H1 (cell line): ENCODE measurements around the gene SCRG1. TPM values are rescaled to one million over a fixed set of nuclear protein-coding genes. Genes with fewer than 3 reads are reported as not detected.

ENCODE experiments used
- CTCF ChIA-PET: fragments of 300-600 bp; sonication (Branson Sonifier 250); formaldehyde crosslinking; loops from one replicate; lab custom pipeline; 2021; ENCODE audit not compliant: partially characterized antibody; lab: Charles Lee
- POLR2A ChIA-PET: fragments of 300-600 bp; sonication (Branson Sonifier 250); formaldehyde crosslinking; loops from one replicate; lab custom pipeline; 2021; ENCODE audit warnings: inconsistent platforms; ENCODE audit not compliant: partially characterized antibody; lab: Charles Lee
- DNase-seq, 2 experiments: peaks; one replicate each; pipeline versions ENCODE4 v3.0.0 to v3.0.0-alpha.2; 2010 to 2022; ENCODE audit warnings: low spot score in 2 of 2, low read depth in 1 of 2, mixed read lengths in 1 of 2
- FAIRE-seq: peaks from 2 replicates; lab custom pipeline; 2011; peaks lifted over from hg19 to GRCh38; lab: Jason Lieb, UNC
- H2AFZ ChIP-seq: 2 replicates; pipeline ENCODE4 v1.8.1; 2012; ENCODE audit warnings: low read length, inconsistent platforms
- H2AK5ac ChIP-seq: 2 replicates; pipeline ENCODE4 v1.6.1; 2013; ENCODE audit warnings: low read depth, low read length
- H2BK120ac ChIP-seq: replicated peaks from 2 replicates; pipeline ENCODE3; 2013; ENCODE audit warnings: low read depth, low read length, inconsistent platforms
- H2BK12ac ChIP-seq: 2 replicates; pipeline ENCODE4 v1.6.1; 2013; ENCODE audit warnings: low read depth, low read length
- H2BK15ac ChIP-seq: 2 replicates; pipeline ENCODE4 v1.6.1; 2013; ENCODE audit warnings: low read length
- H2BK20ac ChIP-seq: 2 replicates; pipeline ENCODE4 v1.6.1; 2013; ENCODE audit warnings: low read length
- H2BK5ac ChIP-seq: 2 replicates; pipeline ENCODE4 v1.6.1; 2013; ENCODE audit warnings: low read depth, low read length
- H3K14ac ChIP-seq: 2 replicates; pipeline ENCODE4 v1.6.1; 2013; ENCODE audit warnings: inconsistent platforms; ENCODE audit not compliant: insufficient read length
- H3K18ac ChIP-seq: 2 replicates; pipeline ENCODE4 v1.6.1; 2013; ENCODE audit warnings: low read length; ENCODE audit errors: extremely low read depth
- H3K23ac ChIP-seq: 2 replicates; pipeline ENCODE4 v1.6.1; 2013; ENCODE audit warnings: inconsistent platforms; ENCODE audit not compliant: insufficient read length
- H3K23me2 ChIP-seq: 2 replicates; pipeline ENCODE4 v1.6.1; 2013; ENCODE audit warnings: low read depth, low read length
- H3K27ac ChIP-seq: 2 replicates; pipeline ENCODE4 v1.6.1; 2011; ENCODE audit warnings: low read depth, low read length, inconsistent platforms
- H3K27me3 ChIP-seq, 4 experiments: replicated peaks in 1 of 4; 1 replicate in 1 of 4; 2 replicates in 3 of 4; pipeline versions ENCODE4 v1.6.1 to v1.8.1; 2011 to 2013; ENCODE audit warnings: low read length in 3 of 4, mild to moderate bottlenecking in 3 of 4, inconsistent platforms in 2 of 4, mixed read lengths in 2 of 4, moderate library complexity in 1 of 4; ENCODE audit not compliant: control insufficient read depth in 3 of 4, insufficient read depth in 3 of 4; ENCODE audit errors: extremely low read depth in 1 of 4
- H3K36me3 ChIP-seq, 4 experiments: 2 replicates each; pipeline versions ENCODE4 v1.6.1 to v1.8.1; 2011 to 2013; ENCODE audit warnings: mild to moderate bottlenecking in 4 of 4, low read length in 3 of 4, moderate library complexity in 2 of 4, control low read depth in 1 of 4, inconsistent platforms in 1 of 4; ENCODE audit not compliant: insufficient read depth in 4 of 4, control insufficient read depth in 2 of 4
- H3K4ac ChIP-seq: replicated peaks from 2 replicates; pipeline ENCODE3; 2013; ENCODE audit warnings: low read length, low read depth, mixed read lengths, inconsistent platforms; ENCODE audit not compliant: insufficient read length
- H3K4me1 ChIP-seq, 4 experiments: replicated peaks in 1 of 4; 1 replicate in 1 of 4; 2 replicates in 3 of 4; pipeline versions ENCODE4 v1.6.1 to v1.8.1; 2011 to 2013; ENCODE audit warnings: low read length in 3 of 4, inconsistent platforms in 2 of 4, mixed read lengths in 1 of 4; ENCODE audit not compliant: insufficient read depth in 4 of 4, control insufficient read depth in 3 of 4
- H3K4me2 ChIP-seq, 2 experiments: 2 replicates each; pipeline versions ENCODE4 v1.6.1 to v1.8.1; 2011 to 2013; ENCODE audit warnings: low read depth in 2 of 2, low read length in 2 of 2, control low read depth in 1 of 2, inconsistent platforms in 1 of 2, mild to moderate bottlenecking in 1 of 2; ENCODE audit not compliant: insufficient read depth in 1 of 2
- H3K4me3 ChIP-seq, 4 experiments: fragments of 200-600, 300-600 bp in 1 of 4; sonication (generic), shearing (Covaris generic), sonication (Bioruptor Twin) in 1 of 4; 2 replicates each; pipeline versions ENCODE4 v1.5.1 to v1.8.1; 2011 to 2016; ENCODE audit warnings: low read length in 4 of 4, low read depth in 3 of 4, control low read depth in 2 of 4, inconsistent platforms in 2 of 4, mild to moderate bottlenecking in 2 of 4, mixed read lengths in 1 of 4, moderate library complexity in 1 of 4; ENCODE audit not compliant: insufficient read depth in 2 of 4; ENCODE audit errors: extremely low read depth in 1 of 4
- H3K56ac ChIP-seq: replicated peaks from 2 replicates; pipeline ENCODE3; 2013; ENCODE audit warnings: low read depth, mild to moderate bottlenecking, mixed read lengths, low read length, inconsistent platforms; ENCODE audit not compliant: insufficient read length
- H3K79me1 ChIP-seq: 2 replicates; pipeline ENCODE4 v1.6.1; 2013; ENCODE audit warnings: low read depth, low read length, control low read depth
- H3K79me2 ChIP-seq, 2 experiments: 2 replicates each; pipeline versions ENCODE4 v1.6.1 to v1.8.1; 2012 to 2013; ENCODE audit warnings: low read length in 2 of 2, mild to moderate bottlenecking in 2 of 2, inconsistent platforms in 1 of 2; ENCODE audit not compliant: insufficient read depth in 2 of 2, control insufficient read depth in 1 of 2
- H3K9ac ChIP-seq, 4 experiments: replicated peaks in 1 of 4; 1 replicate in 1 of 4; 2 replicates in 3 of 4; pipeline versions ENCODE4 v1.6.1 to v1.8.1; 2011 to 2013; ENCODE audit warnings: low read depth in 3 of 4, low read length in 3 of 4, control low read depth in 2 of 4, mild to moderate bottlenecking in 2 of 4, moderate library complexity in 2 of 4, inconsistent platforms in 1 of 4; ENCODE audit errors: extremely low read depth in 1 of 4
- H3K9me3 ChIP-seq, 2 experiments: 2 replicates each; pipeline versions ENCODE4 v1.6.1 to v1.8.1; 2012 to 2013; ENCODE audit warnings: mild to moderate bottlenecking in 2 of 2, moderate library complexity in 2 of 2, control low read depth in 1 of 2, inconsistent platforms in 1 of 2, low read depth in 1 of 2, low read length in 1 of 2, mixed read lengths in 1 of 2; ENCODE audit not compliant: insufficient read depth in 2 of 2
- H4K20me1 ChIP-seq, 2 experiments: replicated peaks in 1 of 2; 2 replicates each; pipeline versions ENCODE3 to v1.8.1; 2011 to 2013; ENCODE audit warnings: inconsistent platforms in 2 of 2, low read length in 2 of 2, mild to moderate bottlenecking in 1 of 2; ENCODE audit not compliant: insufficient read depth in 2 of 2, control insufficient read depth in 1 of 2
- H4K5ac ChIP-seq: 2 replicates; pipeline ENCODE4 v1.6.1; 2013; ENCODE audit warnings: low read length, low read depth, mixed read lengths, inconsistent platforms; ENCODE audit not compliant: insufficient read length
- H4K8ac ChIP-seq: 2 replicates; pipeline ENCODE4 v1.8.0; 2013; ENCODE audit warnings: mild to moderate bottlenecking, moderate library complexity, low read length, inconsistent platforms; ENCODE audit not compliant: insufficient read depth; ENCODE audit errors: extremely low read depth
- H4K91ac ChIP-seq: replicated peaks from 2 replicates; pipeline ENCODE3; 2013; ENCODE audit warnings: low read length, mixed read lengths, inconsistent platforms; ENCODE audit not compliant: insufficient read length
- BCL11A ChIP-seq, 2 experiments: IDR thresholded peaks; one replicate each; pipeline ENCODE4 v1.6.1; 2011; ENCODE audit warnings: low read depth in 2 of 2, low read length in 2 of 2, mild to moderate bottlenecking in 2 of 2
- CBX5 ChIP-seq: fragments of 300-800, 300-1000 bp; sonication (generic); IDR thresholded peaks from 2 replicates; pipeline ENCODE4 v1.7.1; 2016; ENCODE audit warnings: antibody characterized with exemption, low read length, low read depth
- CBX8 ChIP-seq: fragments of 300-800, 300-1000 bp; sonication (generic); IDR thresholded peaks from 2 replicates; pipeline ENCODE4 v1.7.1; 2016; ENCODE audit warnings: low read depth, low read length, borderline replicate concordance
- EZH2 ChIP-seq: fragments of 200-600 bp; sonication (generic); IDR thresholded peaks from 2 replicates; pipeline ENCODE4 v1.7.1; 2012; ENCODE audit warnings: low read depth, mild to moderate bottlenecking, moderate library complexity, low read length, inconsistent platforms; ENCODE audit not compliant: severe bottlenecking
- GABPA ChIP-seq: IDR thresholded peaks from 2 replicates; pipeline ENCODE4 v1.6.1; 2011; ENCODE audit warnings: mild to moderate bottlenecking, low read length, moderate library complexity, borderline replicate concordance; ENCODE audit not compliant: insufficient read depth
- KDM4A ChIP-seq: IDR thresholded peaks from one replicate; pipeline ENCODE4 v1.7.1; 2012; ENCODE audit warnings: low read depth, mild to moderate bottlenecking, moderate library complexity, low read length, inconsistent platforms; ENCODE audit not compliant: severe bottlenecking
- MAFK ChIP-seq: IDR thresholded peaks from 2 replicates; pipeline ENCODE4 v1.6.1; 2012; ENCODE audit warnings: low read depth, mild to moderate bottlenecking, improper control_type of control experiment, low read length
- NRF1 ChIP-seq: IDR thresholded peaks from 2 replicates; pipeline ENCODE4 v1.6.1; 2011; ENCODE audit warnings: mild to moderate bottlenecking, low read depth, low read length, improper control_type of control experiment
- POLR2A ChIP-seq, 2 experiments: IDR thresholded peaks; 1 replicate in 1 of 2; 2 replicates in 1 of 2; pipeline ENCODE4 v1.6.1; 2011; ENCODE audit warnings: low read depth in 2 of 2, low read length in 2 of 2, mild to moderate bottlenecking in 2 of 2; ENCODE audit errors: control extremely low read depth in 1 of 2
- SIN3A ChIP-seq, 2 experiments: IDR thresholded peaks in 1 of 2; conservative IDR thresholded peaks in 1 of 2; 2 replicates each; pipeline ENCODE4 v1.6.1; 2011 to 2012; ENCODE audit warnings: low read length in 2 of 2, improper control_type of control experiment in 1 of 2, low read depth in 1 of 2, mild to moderate bottlenecking in 1 of 2
- SP1 ChIP-seq: IDR thresholded peaks from 2 replicates; pipeline ENCODE4 v1.6.1; 2011; ENCODE audit warnings: low read depth, low read length
- SUZ12 ChIP-seq: fragments of 200-600 bp; sonication (generic); IDR thresholded peaks from 2 replicates; pipeline ENCODE4 v1.6.1; 2012; ENCODE audit warnings: mild to moderate bottlenecking, inconsistent platforms, low read length, moderate library complexity, mixed read lengths
- TAF7 ChIP-seq: optimal IDR thresholded peaks from 2 replicates; pipeline ENCODE3; 2011; ENCODE audit warnings: low read depth, mild to moderate bottlenecking, inconsistent platforms, low read length, moderate library complexity, borderline replicate concordance
- WGBS, 2 experiments: shearing (Covaris generic) in 1 of 2; methylation state at CpG; one replicate each; pipeline versions ENCODE4 v1.1.6 to v1.1.7; 2013 to 2015; ENCODE audit warnings: low lambda C conversion rate in 2 of 2, mixed read lengths in 2 of 2, inconsistent platforms in 1 of 2, low coverage in 1 of 2, missing lambda C conversion rate in 1 of 2; ENCODE audit not compliant: insufficient replicate concordance in 2 of 2, insufficient coverage in 1 of 2, insufficient read length in 1 of 2; ENCODE audit errors: extremely low coverage in 1 of 2, missing lambda C conversion rate in 1 of 2; 5-methylcytosine and 5-hydroxymethylcytosine counted together
- polyA plus RNA-seq, 7 experiments: library from polyadenylated mRNA; depleted of rRNA in 3 of 7; stranded (reverse) in 5 of 7; unstranded in 2 of 7; fragments of >200 nt in 5 of 7; fragments of 200-250 nt in 2 of 7; gene quantifications; 1 replicate in 5 of 7; 2 replicates in 1 of 7; 4 replicates in 1 of 7; pipeline versions ENCODE4 v1.2.1 to v1.2.3, GENCODE V29; 2011 to 2013; ENCODE audit warnings: missing spikeins in 2 of 7, mixed read lengths in 2 of 7
- total RNA-seq: library from RNA; stranded (reverse); fragmentation: NEBNext Ultra II Directional; extraction: Animal tissue kit (Norgen Biotek cat#: 25700); gene quantifications from 2 replicates; pipeline ENCODE4 v1.2.1, GENCODE V29; 2021

Gene SCRG1
- total and polyA plus RNA-seq, 2 of the 8 experiments (the other 6 are each of a cell fraction or from before 2014, with no cell fraction given) = not detected

GRCh38 chr4:173403051-173403450 lies 4.1 kb upstream of the SCRG1 start:
- H4K20me1 ChIP-seq = no peaks in the 10 kb centered on the region
- peak overlapping the region in 1 of 4 experiments; percentile 34; a peak in 1 of 7 replicates for H3K9ac ChIP-seq
- no peak overlapping the region for H3K56ac ChIP-seq
- H2BK20ac ChIP-seq = no peak overlapping the region
- FAIRE-seq = no peak
- DNase-seq = no peak
- H4K91ac ChIP-seq = no peak overlapping the region
- no peaks in the 10 kb centered on the region for H3K4me1 ChIP-seq
- H3K9me3 ChIP-seq = no peaks in the 10 kb centered on the region
- H2BK15ac ChIP-seq = no peak overlapping the region
- H2AK5ac ChIP-seq = no peak overlapping the region
- H3K4ac ChIP-seq = no peak overlapping the region
- WGBS, 2 experiments = 86% methylated on average over 2 of the region's 2 CpGs; no CpG with 5 or more reads in 1 of the 2 experiments
- H2BK120ac ChIP-seq = no peak overlapping the region
- no peak overlapping the region for H2AFZ ChIP-seq
- H3K23me2 ChIP-seq = peaks cover 2% of the 10 kb centered on the region
- H3K27me3 ChIP-seq = no peaks in the 10 kb centered on the region
- no peaks in the 10 kb centered on the region for H3K79me2 ChIP-seq
- ChIA-PET CTCF (interaction anchor here (0.8 to 2.5 kb wide), 8 partner anchors 10 to 389 kb away, joined by 3 to 16 read pairs (median 4); no protein-coding TSS in a partner anchor), POLR2A (interaction anchor here (1.0 kb wide), 1 partner anchor 68 kb away, joined by 3 read pairs; no protein-coding TSS in a partner anchor)
- H4K5ac ChIP-seq = no peak overlapping the region
- H3K27ac ChIP-seq = no peak overlapping the region
- no peak overlapping the region for H2BK12ac ChIP-seq
- H3K14ac ChIP-seq = no peak overlapping the region
- H4K8ac ChIP-seq = no peak overlapping the region
- no peaks in the 10 kb centered on the region for H3K79me1 ChIP-seq
- H2BK5ac ChIP-seq = no peak overlapping the region
- H3K4me2 ChIP-seq = no peak overlapping the region
- H3K4me3 ChIP-seq = no peak overlapping the region
- no peaks in the 10 kb centered on the region; a peak in 1 of 8 replicates for H3K36me3 ChIP-seq
- H3K18ac ChIP-seq = no peak overlapping the region
- H3K23ac ChIP-seq = no peak overlapping the region
- no peak for TF ChIP-seq BCL11A (IDR thresholded peaks at IDR 0.05; ENCODE audit: low read depth in 2 of 2, low read length in 2 of 2)
- no peak for TF ChIP-seq NRF1
- TF ChIP-seq EZH2 = no peak
- no peak for TF ChIP-seq CBX8
- TF ChIP-seq POLR2A (IDR thresholded peaks at IDR 0.05; ENCODE audit: control extremely low read depth in 1 of 2, low read depth in 2 of 2, low read length in 2 of 2) = no peak
- no peak for TF ChIP-seq TAF7
- TF ChIP-seq KDM4A = no peak
- TF ChIP-seq GABPA = no peak
- no peak for TF ChIP-seq SP1
- TF ChIP-seq SIN3A (conservative IDR thresholded peaks at IDR 0.05 in 1 of 2, IDR thresholded peaks at IDR 0.05 in 1 of 2; ENCODE audit: low read depth in 1 of 2, low read length in 2 of 2) = no peak
- TF ChIP-seq SUZ12 = no peak
- TF ChIP-seq MAFK = no peak
- no peak for TF ChIP-seq CBX5
